GM10266 (cell line): Measurements from ENCODE around the gene ZWILCH.

Experiments used
- DNase-seq: peaks from one replicate; pipeline ENCODE4 v3.0.0; 2012; ENCODE audit errors: extremely low spot score
- CTCF ChIP-seq: IDR thresholded peaks from 2 replicates; pipeline ENCODE4 v1.5.1; 2012; ENCODE audit warnings: mild to moderate bottlenecking, low read depth; ENCODE audit not compliant: control insufficient read depth, insufficient read depth; ENCODE audit errors: missing control alignments

ZWILCH gene

GRCh38 chr15:66563126-66563525 lies 58.0 kb downstream of the ZWILCH start:
- DNase-seq = no peak
- no peak for TF ChIP-seq CTCF

DNA sequence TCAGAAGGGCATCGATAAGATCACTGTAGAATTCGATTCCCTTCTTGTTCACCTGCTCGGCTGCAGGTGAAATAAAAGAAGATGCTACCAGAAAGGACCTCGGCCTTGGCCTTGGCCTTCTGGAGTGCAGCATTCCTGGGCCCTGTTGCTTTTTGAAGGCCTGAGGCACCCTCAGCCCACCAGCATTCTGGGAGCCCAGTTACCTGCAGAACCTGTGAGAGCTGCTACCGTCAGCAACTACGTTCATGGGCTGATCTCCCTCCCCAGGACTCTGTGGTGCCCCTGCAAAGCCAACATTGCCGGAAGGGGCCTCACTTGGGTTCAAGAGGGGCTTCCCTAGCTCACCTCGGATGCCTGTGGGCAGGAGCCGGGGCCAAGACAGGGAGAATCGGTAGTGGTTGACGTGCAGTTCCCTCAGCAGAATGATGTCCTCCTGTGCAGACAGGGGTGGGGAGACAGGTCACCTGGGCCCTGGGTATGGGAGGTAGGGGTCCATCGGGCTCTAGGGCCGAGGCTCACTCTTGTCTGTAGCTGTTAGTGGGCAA lies 58.5 kb downstream of the ZWILCH start:
- DNase-seq = no peak
- no peak for TF ChIP-seq CTCF

DNA sequence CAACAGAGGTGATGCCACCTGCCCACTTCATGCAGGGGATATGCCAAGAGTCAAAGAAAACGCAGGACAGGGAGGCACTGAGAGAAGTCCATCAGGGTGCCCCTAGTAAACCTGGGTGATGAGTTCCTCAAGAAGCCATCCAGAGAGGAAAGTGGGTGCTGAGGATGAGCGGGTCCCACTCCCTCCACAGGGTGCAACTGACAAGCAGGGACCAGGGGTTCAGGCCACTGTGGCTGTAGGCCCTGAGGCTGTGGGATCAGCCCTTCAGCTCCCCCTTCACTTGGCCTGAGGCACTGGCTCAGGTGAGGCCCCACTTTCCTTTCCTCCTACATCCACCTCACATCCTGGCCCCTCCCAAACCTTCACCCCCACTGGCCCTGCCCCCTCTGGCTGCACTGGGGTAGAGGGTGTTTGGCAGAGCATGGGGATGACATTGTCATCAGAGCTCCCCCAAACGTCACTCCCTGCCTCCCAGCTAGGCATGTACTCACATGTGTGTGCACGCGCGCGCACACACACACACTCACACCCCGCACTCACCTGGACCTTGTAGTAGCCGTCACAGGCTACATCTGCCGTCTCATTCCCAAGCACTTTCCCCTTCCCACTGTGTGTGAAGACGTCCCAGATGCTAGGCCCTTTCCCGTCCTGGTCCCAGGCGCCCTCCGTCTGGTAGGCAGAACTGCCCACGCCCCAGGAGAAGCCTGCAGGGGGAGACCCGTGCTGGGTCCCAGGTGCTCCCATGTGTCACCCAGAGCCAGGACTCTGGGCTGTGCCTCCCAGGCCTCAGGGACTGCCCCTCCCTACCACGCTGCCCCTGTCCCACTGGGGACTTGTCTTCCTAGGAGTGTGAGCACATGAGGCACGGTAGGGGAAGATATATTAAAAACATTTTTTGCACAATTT lies 59.3 kb downstream of the ZWILCH start:
- TF ChIP-seq CTCF = no peak
- no peak for DNase-seq

DNA sequence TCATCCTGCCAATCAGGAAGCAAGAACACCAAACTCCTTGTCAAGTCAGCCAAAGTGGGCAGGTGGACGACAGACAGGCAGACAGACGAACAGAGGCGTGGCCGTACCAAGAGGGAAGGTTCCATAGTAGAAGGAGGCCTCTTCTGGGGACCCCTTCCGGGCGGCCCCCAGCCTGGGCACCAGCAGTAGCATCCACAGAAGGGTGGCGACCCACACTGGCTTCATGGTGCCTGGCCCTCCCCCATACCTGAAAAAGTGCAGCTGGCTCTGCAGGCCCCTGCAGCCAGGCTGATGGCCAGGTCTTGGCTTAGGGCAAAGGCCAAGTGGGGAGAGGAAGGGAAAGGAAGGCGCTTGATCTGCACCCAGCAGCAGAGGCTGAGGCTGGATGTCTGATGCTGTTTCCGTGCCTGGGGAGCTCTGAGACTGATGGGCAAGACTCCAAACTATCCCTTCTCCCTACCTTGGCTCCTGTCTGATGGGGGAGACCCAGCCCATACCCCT lies 60.1 kb downstream of the ZWILCH start:
- no peak for DNase-seq
- no peak for TF ChIP-seq CTCF

- DNase-seq = no peak
- TF ChIP-seq CTCF = no peak
These were observed 60.6 kb downstream of the ZWILCH start, which contains the start of gene LCTL for GRCh38 chr15:66565741-66566144. LCTL (minus strand) TSS chr15:66565998; CDS start chr15:66565365, 633 bp downstream.

DNA sequence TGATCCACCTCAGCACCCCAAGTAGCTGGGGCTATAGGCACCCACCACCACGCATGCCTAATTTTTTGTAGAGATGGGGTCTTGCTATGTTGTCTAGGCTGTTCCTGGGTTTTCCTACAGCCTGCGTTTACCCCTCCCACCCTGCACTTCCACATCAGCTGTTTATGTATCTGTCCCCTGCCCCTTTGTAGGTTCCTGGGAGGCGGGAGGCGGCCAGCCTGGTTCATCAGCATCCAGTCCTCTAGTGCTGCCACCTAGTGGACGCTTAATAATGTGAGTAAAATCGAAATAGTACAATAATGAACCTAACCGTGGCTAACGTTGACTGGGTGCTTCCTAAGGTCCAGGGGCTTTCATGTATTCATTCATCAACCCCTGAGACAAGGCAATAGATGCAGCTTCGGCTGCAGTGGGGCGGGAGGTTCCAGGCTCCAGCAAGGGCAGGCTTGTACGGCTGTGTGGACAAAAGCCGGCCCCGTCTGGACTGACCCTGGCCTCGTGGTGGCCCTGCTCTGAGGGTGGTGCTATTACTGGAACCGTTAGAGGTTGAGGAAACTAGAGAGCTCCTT lies 61.9 kb downstream of the ZWILCH start:
- peak; percentile 79 for TF ChIP-seq CTCF
- peak; percentile 79 for DNase-seq
